Smooth muscle cell (in vitro differentiated cells): ENCODE measurements around the gene XPNPEP1. TPM values are rescaled to one million over a fixed set of nuclear protein-coding genes. Genes with fewer than 3 reads are reported as not detected.

Experiments
- DNase-seq: peaks from one replicate; lab custom pipeline; 2025; ENCODE audit not compliant: unreplicated experiment; lab: John Stamatoyannopoulos, UW
- H2AFZ ChIP-seq: fragments of 200-600 bp; sonication (generic); 2 replicates; pipeline ENCODE4 v1.6.0; 2016; ENCODE audit warnings: antibody characterized with exemption, low read depth, mild to moderate bottlenecking
- H3F3A ChIP-seq: fragments of 200-600 bp; sonication (generic); 2 replicates; pipeline ENCODE4 v1.6.0; 2017; ENCODE audit warnings: antibody characterized with exemption, low read depth
- H3K27ac ChIP-seq: fragments of 200-600 bp; sonication (generic); 2 replicates; pipeline ENCODE4 v1.5.1; 2016; ENCODE audit warnings: low read depth, mild to moderate bottlenecking
- H3K27me3 ChIP-seq: fragments of 200-600 bp; sonication (generic); 2 replicates; pipeline ENCODE4 v1.6.1; 2016; ENCODE audit warnings: low read depth, mild to moderate bottlenecking
- H3K36me3 ChIP-seq: fragments of 200-600 bp; sonication (generic); 2 replicates; pipeline ENCODE4 v1.5.1; 2016; ENCODE audit warnings: low read depth
- H3K4me1 ChIP-seq: fragments of 200-600 bp; sonication (generic); 2 replicates; pipeline ENCODE4 v1.5.1; 2016; ENCODE audit warnings: low read depth
- H3K4me2 ChIP-seq: fragments of 200-600 bp; sonication (generic); 2 replicates; pipeline ENCODE4 v1.6.0; 2016; ENCODE audit warnings: mild to moderate bottlenecking
- H3K4me3 ChIP-seq: fragments of 200-600 bp; sonication (generic); 2 replicates; pipeline ENCODE4 v1.5.1; 2016; ENCODE audit warnings: mild to moderate bottlenecking
- H3K79me2 ChIP-seq: fragments of 200-600 bp; sonication (generic); 2 replicates; pipeline ENCODE4 v1.6.0; 2016; ENCODE audit warnings: low read depth, mild to moderate bottlenecking
- H3K9ac ChIP-seq: fragments of 200-600 bp; sonication (generic); 2 replicates; pipeline ENCODE4 v1.6.0; 2016; ENCODE audit warnings: low read depth
- H3K9me3 ChIP-seq: fragments of 200-600 bp; sonication (generic); replicated peaks from 2 replicates; pipeline ENCODE4 v1.5.1; 2016; ENCODE audit warnings: low read depth
- H4K20me1 ChIP-seq: fragments of 200-600 bp; sonication (generic); 2 replicates; pipeline ENCODE4 v1.6.0; 2016; ENCODE audit warnings: low read depth
- CTCF ChIP-seq: fragments of 200-600 bp; sonication (generic); IDR thresholded peaks from 2 replicates; pipeline ENCODE4 v1.5.1; 2017; ENCODE audit warnings: borderline replicate concordance, mild to moderate bottlenecking, antibody characterized with exemption; ENCODE audit not compliant: insufficient read depth, poor library complexity, severe bottlenecking
- WGBS: methylation state at CpG from one replicate; pipeline ENCODE4 v1.1.7; 2016; ENCODE audit warnings: low lambda C conversion rate; 5-methylcytosine and 5-hydroxymethylcytosine counted together
- polyA plus RNA-seq: library from polyadenylated mRNA; unstranded; fragments of >200 nt; fragmentation: Nextera tagmentation; extraction: Ambion mirVana; gene quantifications from 2 replicates; pipeline ENCODE4 v1.2.1, GENCODE V29; 2016
- total RNA-seq: library from RNA; depleted of rRNA; stranded (reverse); fragments of >200 nt; gene quantifications from 2 replicates; pipeline ENCODE4 v1.2.3, GENCODE V29; 2014

The XPNPEP1 gene
- total and polyA plus RNA-seq, 2 experiments from 2014 or later = 63.0 to 147 TPM

DNA sequence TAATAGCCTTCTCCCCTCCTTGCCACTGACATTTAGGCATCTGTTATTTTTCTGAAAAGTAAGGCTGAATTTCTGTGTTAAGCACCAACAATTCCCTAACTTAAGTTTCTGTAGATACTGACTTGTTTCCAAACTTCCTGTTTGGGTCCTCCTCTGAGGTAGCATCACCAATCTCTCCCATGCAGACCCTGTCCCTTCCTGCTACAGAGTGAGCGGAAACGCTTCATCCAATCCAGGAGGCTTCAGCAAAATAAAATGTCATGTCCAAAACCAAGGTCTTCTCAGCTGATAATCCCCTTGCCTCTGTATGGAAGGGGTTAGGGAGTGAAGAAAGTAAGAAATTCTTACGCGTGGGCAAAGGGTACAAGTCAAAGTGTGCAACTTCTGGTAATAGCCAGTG is 29.9 kb downstream of the XPNPEP1 start:
- Histone ChIP-seq H2AFZ (no peak overlapping the region), H3K4me3 (no peak overlapping the region), H3F3A (peaks cover 7% of the 10 kb centered on the region), H3K27me3 (no peaks in the 10 kb centered on the region), H3K4me1 (peaks cover 44% of the 10 kb centered on the region), H3K4me2 (peak overlapping the region; percentile 0), H3K9ac (peak overlapping the region; percentile 15), H4K20me1 (peaks cover 5% of the 10 kb centered on the region), H3K36me3 (no peaks in the 10 kb centered on the region), H3K79me2 (peaks cover 22% of the 10 kb centered on the region), H3K9me3 (no peaks in the 10 kb centered on the region), H3K27ac (peak overlapping the region; percentile 82)
- DNase-seq = no peak
- TF ChIP-seq CTCF = no peak
- WGBS = 92% methylated on average over 4 of the region's 4 CpGs

DNA sequence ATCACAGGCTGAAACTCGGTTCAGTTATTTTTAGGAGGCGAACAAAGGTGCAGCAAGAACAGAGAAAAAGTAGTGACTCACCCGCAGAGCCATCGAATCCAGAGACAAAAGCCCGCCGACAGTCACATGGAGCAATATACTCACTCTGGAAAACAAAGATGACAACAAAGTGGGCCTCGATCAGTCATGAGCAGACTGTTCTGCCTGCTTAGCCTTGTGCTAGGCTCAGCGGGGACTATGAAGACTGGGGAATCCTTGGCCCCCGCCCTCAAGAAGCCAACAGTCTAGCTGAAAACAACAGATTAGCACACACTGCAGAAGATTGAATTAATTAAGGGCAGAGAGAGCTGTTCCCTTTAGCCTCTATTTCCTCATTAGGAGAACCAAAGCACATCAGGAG is 30.4 kb downstream of the XPNPEP1 start:
- DNase-seq = no peak
- H3K36me3 ChIP-seq = no peaks in the 10 kb centered on the region
- peak overlapping the region; percentile 26 for H3K4me2 ChIP-seq
- H2AFZ ChIP-seq = no peak overlapping the region
- H3K9ac ChIP-seq = peak overlapping the region; percentile 15
- H3F3A ChIP-seq = peaks cover 7% of the 10 kb centered on the region
- H3K27me3 ChIP-seq = no peaks in the 10 kb centered on the region
- H4K20me1 ChIP-seq = peaks cover 5% of the 10 kb centered on the region
- no peak overlapping the region for H3K4me3 ChIP-seq
- TF ChIP-seq CTCF = no peak
- H3K79me2 ChIP-seq = peaks cover 20% of the 10 kb centered on the region
- WGBS = 31% methylated on average over 9 of the region's 9 CpGs
- H3K9me3 ChIP-seq = no peaks in the 10 kb centered on the region
- H3K4me1 ChIP-seq = peaks cover 44% of the 10 kb centered on the region
- peak overlapping the region; percentile 82 for H3K27ac ChIP-seq

DNA sequence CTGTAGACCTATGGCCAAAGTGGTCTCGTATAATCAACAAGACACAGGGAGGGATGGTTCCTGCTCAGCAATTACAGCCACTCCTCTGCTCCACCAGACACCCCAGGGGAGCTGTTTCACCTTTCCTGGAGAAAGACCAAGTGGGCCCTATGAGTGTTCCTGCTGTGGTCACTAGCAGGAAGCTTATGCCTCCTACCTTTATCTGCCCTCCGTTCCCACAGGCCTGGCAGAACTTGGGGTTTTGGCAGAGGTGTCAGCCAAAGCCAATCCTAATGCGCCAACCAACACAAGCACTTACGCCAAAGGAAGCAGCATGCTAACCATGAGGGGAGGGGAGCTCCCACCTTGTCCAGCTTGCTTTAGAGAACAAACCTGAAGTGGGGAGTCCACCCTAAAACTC is 31.2 kb downstream of the XPNPEP1 start:
- peaks cover 44% of the 10 kb centered on the region for H3K4me1 ChIP-seq
- peak overlapping the region; percentile 26 for H3K4me2 ChIP-seq
- H3K36me3 ChIP-seq = no peaks in the 10 kb centered on the region

More for the DNA sequence above, 31.2 kb downstream of the XPNPEP1 start:
- Histone ChIP-seq H3F3A (peaks cover 7% of the 10 kb centered on the region), H3K27ac (peak overlapping the region; percentile 82), H3K9me3 (no peaks in the 10 kb centered on the region), H3K79me2 (peaks cover 12% of the 10 kb centered on the region), H4K20me1 (peaks cover 5% of the 10 kb centered on the region), H3K27me3 (no peaks in the 10 kb centered on the region), H3K4me3 (no peak overlapping the region), H3K9ac (no peak overlapping the region), H2AFZ (no peak overlapping the region)
- WGBS = 88% methylated on average over 4 of the region's 4 CpGs
- no peak for DNase-seq
- no peak for TF ChIP-seq CTCF
